OCI-LY3 (cell line): ENCODE data around the gene PIEZO1.

Source experiments
- H2AFZ ChIP-seq: fragments of 200-600, 300-600 bp; shearing (Covaris generic); 2 replicates; pipeline ENCODE4 v1.6.0; 2014; ENCODE audit warnings: antibody characterized with exemption, low read depth, low read length
- H3K27ac ChIP-seq: fragments of 200-600, 300-600 bp; sonication (generic); 2 replicates; pipeline ENCODE4 v1.5.1; 2014; ENCODE audit warnings: mild to moderate bottlenecking, low read length, moderate library complexity, mixed read lengths
- H3K27me3 ChIP-seq: fragments of 200-600, 300-600 bp; sonication (generic); 2 replicates; pipeline ENCODE4 v1.6.1; 2014; ENCODE audit warnings: low read depth, low read length, mixed read lengths
- H3K36me3 ChIP-seq: fragments of 200-600, 300-600 bp; sonication (generic); replicated peaks from 2 replicates; pipeline ENCODE3; 2014; ENCODE audit warnings: low read depth, low read length, mixed read lengths
- H3K4me1 ChIP-seq: fragments of 300-600, 200-600 bp; sonication (generic); 2 replicates; pipeline ENCODE4 v1.6.1; 2014; ENCODE audit warnings: low read length, mixed read lengths
- H3K4me2 ChIP-seq: fragments of 200-600, 300-600 bp; sonication (generic); 2 replicates; pipeline ENCODE4 v1.6.1; 2014; ENCODE audit warnings: low read length, mixed read lengths
- H3K4me3 ChIP-seq: fragments of 300-600, 200-600 bp; sonication (generic); 2 replicates; pipeline ENCODE4 v1.5.1; 2014; ENCODE audit warnings: antibody characterized with exemption, mild to moderate bottlenecking, low read length, moderate library complexity
- H3K79me2 ChIP-seq: fragments of 300-600, 200-600 bp; shearing (Covaris generic); 2 replicates; pipeline ENCODE4 v1.6.1; 2014; ENCODE audit warnings: mild to moderate bottlenecking, low read length, mixed read lengths
- H3K9ac ChIP-seq: fragments of 300-600, 200-600 bp; shearing (Covaris generic); 2 replicates; pipeline ENCODE4 v1.6.0; 2014; ENCODE audit warnings: mild to moderate bottlenecking, low read length, moderate library complexity
- H3K9me3 ChIP-seq: fragments of 200-600, 300-600 bp; shearing (Covaris generic); 2 replicates; pipeline ENCODE4 v1.6.1; 2014; ENCODE audit warnings: low read length, mixed read lengths; ENCODE audit not compliant: insufficient read depth
- H4K20me1 ChIP-seq: fragments of 200-600, 300-600 bp; sonication (generic); 2 replicates; pipeline ENCODE4 v1.6.1; 2016; ENCODE audit warnings: low read length, mixed read lengths; ENCODE audit not compliant: insufficient read depth
- EZH2phosphoT487 ChIP-seq: fragments of 200-600 bp; shearing (Covaris generic); IDR thresholded peaks from 2 replicates; pipeline ENCODE4 v1.6.1; 2018; ENCODE audit warnings: antibody characterized with exemption, mixed run types, low read depth
- TF ChIP-seq, protein P1 (sequence below): fragments of 200-600, 300-600 bp; sonication (generic); IDR thresholded peaks from 2 replicates; pipeline ENCODE4 v1.5.1; 2014; ENCODE audit warnings: antibody characterized with exemption, low read length, low read depth

The PIEZO1 gene

GRCh38 chr16:88693420-88694177 lies 91.4 kb downstream of the PIEZO1 start:
- Histone ChIP-seq H3K36me3 (peaks cover 6% of the 10 kb centered on the region), H4K20me1 (no peaks in the 10 kb centered on the region), H3K4me3 (no peak overlapping the region), H3K4me1 (peaks cover 5% of the 10 kb centered on the region; the same call in 1 of the 2 replicates), H3K27ac (no peak overlapping the region), H3K9ac (no peak overlapping the region), H3K9me3 (no peaks in the 10 kb centered on the region), H3K4me2 (no peak overlapping the region), H3K79me2 (no peaks in the 10 kb centered on the region), H3K27me3 (peaks cover 6% of the 10 kb centered on the region; the same call in 1 of the 2 replicates), H2AFZ (no peak overlapping the region)
- TF ChIP-seq, protein P1, sequence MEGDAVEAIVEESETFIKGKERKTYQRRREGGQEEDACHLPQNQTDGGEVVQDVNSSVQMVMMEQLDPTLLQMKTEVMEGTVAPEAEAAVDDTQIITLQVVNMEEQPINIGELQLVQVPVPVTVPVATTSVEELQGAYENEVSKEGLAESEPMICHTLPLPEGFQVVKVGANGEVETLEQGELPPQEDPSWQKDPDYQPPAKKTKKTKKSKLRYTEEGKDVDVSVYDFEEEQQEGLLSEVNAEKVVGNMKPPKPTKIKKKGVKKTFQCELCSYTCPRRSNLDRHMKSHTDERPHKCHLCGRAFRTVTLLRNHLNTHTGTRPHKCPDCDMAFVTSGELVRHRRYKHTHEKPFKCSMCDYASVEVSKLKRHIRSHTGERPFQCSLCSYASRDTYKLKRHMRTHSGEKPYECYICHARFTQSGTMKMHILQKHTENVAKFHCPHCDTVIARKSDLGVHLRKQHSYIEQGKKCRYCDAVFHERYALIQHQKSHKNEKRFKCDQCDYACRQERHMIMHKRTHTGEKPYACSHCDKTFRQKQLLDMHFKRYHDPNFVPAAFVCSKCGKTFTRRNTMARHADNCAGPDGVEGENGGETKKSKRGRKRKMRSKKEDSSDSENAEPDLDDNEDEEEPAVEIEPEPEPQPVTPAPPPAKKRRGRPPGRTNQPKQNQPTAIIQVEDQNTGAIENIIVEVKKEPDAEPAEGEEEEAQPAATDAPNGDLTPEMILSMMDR, result no peak
- TF ChIP-seq EZH2phosphoT487, result no peak

DNA sequence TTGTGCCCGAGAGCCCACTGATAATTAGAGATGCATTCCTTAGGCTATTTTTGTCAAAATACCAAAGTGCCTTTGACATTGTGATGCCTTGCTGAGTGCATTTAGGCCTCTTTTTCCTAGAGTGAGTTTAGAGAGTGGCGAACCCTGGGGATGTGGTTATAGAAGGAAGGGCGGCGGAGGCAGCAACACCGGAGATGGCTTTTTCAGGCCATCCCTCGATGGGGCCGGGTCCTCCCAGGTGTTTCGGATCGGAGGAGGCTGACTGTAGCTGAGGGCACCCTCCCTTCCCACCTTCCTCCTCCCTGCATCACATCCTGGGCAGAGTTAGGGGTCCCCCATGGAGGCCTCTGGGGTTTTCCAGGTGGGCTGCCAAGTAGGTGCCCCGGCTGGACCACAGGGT lies 92.2 kb downstream of the PIEZO1 start:
- H3K9ac ChIP-seq, result no peak overlapping the region

DNA sequence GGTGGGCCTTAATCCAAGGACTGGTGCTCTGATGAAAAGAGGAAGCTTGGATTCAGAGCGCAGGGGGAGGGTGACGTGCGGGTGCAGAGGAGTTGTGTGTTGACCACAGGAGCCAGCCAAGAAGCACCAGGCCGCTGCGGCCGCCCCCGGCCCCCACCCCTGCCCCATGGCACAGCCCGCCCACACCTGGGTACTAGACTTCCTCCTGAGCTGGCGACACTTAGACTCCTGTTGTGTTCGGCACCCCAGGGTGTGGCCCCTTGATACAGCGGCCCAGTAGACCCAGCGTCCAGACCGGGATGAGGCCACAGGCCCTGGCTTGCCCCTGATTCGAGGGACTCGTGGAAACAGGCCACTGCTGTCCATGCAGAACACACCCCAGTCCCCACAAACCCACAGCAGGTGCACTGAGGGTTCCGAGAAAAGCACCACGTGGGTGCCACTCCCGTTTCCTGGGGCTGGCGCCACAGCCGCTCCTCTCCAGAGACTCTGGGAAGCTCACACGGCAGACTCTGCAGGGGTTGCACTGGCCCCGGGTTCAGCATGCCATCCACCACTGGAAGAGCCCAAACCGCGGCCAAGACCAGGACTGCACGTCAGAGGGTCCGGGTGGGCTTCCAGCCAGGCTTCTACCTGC lies 93.0 kb downstream of the PIEZO1 start:
- no peak overlapping the region for H3K27ac ChIP-seq
- H3K27me3 ChIP-seq, result peaks cover 21% of the 10 kb centered on the region
- H3K36me3 ChIP-seq, result peaks cover 3% of the 10 kb centered on the region
- H3K79me2 ChIP-seq, result no peaks in the 10 kb centered on the region
- no peak overlapping the region for H3K9ac ChIP-seq
- H4K20me1 ChIP-seq, result no peaks in the 10 kb centered on the region
- no peaks in the 10 kb centered on the region for H3K9me3 ChIP-seq
- no peak overlapping the region for H3K4me3 ChIP-seq
- H3K4me1 ChIP-seq, result peaks cover 5% of the 10 kb centered on the region; the same call in 1 of the 2 replicates
- TF ChIP-seq EZH2phosphoT487, result no peak
- TF ChIP-seq, protein P1, result no peak
- H2AFZ ChIP-seq, result no peak overlapping the region
- no peak overlapping the region for H3K4me2 ChIP-seq

More for the DNA sequence above, 92.2 kb downstream of the PIEZO1 start:
- Histone ChIP-seq H3K79me2 (no peaks in the 10 kb centered on the region), H3K4me1 (peaks cover 5% of the 10 kb centered on the region; the same call in 1 of the 2 replicates), H2AFZ (no peak overlapping the region), H3K27ac (no peak overlapping the region), H3K4me2 (no peak overlapping the region), H4K20me1 (no peaks in the 10 kb centered on the region), H3K36me3 (peaks cover 3% of the 10 kb centered on the region), H3K9me3 (no peaks in the 10 kb centered on the region), H3K27me3 (peaks cover 13% of the 10 kb centered on the region; the same call in 1 of the 2 replicates), H3K4me3 (no peak overlapping the region)
- TF ChIP-seq EZH2phosphoT487, result no peak
- TF ChIP-seq, protein P1, result no peak

GRCh38 chr16:88691129-88691813 lies 93.7 kb downstream of the PIEZO1 start:
- H3K27me3 ChIP-seq, result peaks cover 26% of the 10 kb centered on the region
- no peak overlapping the region for H3K4me3 ChIP-seq
- H2AFZ ChIP-seq, result no peak overlapping the region
- no peak overlapping the region for H3K27ac ChIP-seq
- TF ChIP-seq EZH2phosphoT487, result no peak
- TF ChIP-seq, protein P1, result no peak
- H3K79me2 ChIP-seq, result no peaks in the 10 kb centered on the region
- H3K4me2 ChIP-seq, result no peak overlapping the region
- no peaks in the 10 kb centered on the region for H3K9me3 ChIP-seq
- no peaks in the 10 kb centered on the region for H4K20me1 ChIP-seq
- H3K9ac ChIP-seq, result no peak overlapping the region
- H3K4me1 ChIP-seq, result peaks cover 10% of the 10 kb centered on the region; the same call in 1 of the 2 replicates
- H3K36me3 ChIP-seq, result peaks cover 3% of the 10 kb centered on the region
